Activated CD4-positive, CD25-positive, alpha-beta regulatory T cell treated with anti-CD3 and anti-CD28 coated beads, Interleukin-2, amount 50 U/mL, for 16 hours (primary cell): ENCODE measurements around the gene PFDN1.

Experiments used
- DNase-seq: peaks from one replicate; pipeline ENCODE4 v3.0.0-alpha.2; 2020; ENCODE audit warnings: low read depth, low spot score

PFDN1 gene

DNA sequence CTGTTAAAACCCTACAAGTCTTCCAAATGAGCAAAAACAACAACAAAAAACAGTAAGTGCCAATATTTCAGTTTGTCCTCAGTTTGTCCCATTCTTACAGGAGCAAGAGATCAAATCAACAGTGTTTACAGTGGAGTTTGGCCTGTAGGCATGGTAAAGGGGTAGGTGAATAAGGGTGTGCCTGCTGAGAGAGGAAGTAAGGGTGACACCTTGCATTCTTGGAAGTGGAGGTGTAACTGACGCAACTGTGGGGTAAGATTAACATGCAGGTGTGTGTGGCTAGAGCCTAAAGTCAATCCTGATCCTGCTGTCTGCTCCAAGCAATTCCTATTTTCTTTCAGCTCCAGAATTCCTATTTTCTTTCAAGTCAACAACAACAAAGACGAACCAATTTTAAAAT is 43.4 kb downstream of the PFDN1 start:
- DNase-seq: no peak

DNA sequence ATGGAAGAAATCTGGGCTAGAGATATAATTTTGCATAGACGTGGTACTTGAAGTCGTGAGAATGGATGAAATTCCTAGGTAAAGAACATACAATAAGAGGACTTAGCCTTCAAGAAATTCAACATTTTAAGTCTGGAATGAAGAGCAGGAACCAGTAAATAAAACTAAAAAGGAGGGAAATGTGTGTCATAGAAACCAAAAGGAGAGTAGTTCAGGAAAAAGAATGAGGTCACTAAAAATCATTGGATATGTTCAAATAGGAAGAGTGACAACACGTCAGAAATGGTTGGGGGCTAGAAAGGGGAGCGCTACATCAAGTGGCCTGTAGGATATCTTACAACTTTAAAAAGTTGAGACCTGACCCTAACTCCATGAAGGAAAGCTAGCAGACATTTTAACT is 44.0 kb downstream of the PFDN1 start:
- DNase-seq: no peak

DNA sequence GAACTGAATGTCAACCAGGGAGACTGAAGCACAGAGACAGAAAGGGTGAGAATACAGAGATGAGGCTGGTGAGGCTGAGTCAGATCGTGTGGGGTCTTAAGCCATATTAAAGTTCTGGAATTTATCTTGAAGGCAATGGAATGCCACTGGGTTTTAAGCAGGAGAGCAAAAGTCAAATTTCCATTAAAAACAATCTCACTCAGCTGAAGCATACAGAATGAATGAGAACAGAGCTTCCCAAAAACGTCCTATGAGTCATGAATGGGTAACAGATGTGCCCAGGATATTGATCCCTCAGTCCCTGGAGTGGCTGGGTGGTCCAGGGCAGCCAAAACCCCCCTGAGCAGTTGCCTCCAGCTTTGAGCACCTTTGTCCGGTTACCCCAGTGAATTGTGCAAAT is 44.9 kb downstream of the PFDN1 start:
- DNase-seq: no peak

DNA sequence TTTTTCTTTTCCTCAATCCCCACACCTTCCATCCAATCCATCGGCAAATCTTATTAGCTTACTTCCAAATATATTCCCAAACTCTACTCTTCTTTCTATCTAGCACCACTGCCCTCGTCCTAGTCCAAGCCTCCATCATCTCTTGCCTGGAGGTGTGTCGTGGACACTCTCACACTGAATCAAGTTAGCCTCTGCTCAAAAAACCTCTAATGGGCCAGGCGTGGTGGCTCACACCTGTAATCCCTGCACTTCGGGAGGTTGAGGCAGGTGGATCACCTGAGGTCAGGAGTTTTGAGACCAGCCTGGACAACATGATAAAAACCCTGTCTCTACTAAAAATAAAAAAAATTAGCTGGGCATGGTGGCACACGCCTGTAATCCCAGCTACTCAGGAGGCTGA is 46.2 kb downstream of the PFDN1 start:
- DNase-seq: no peak

DNA sequence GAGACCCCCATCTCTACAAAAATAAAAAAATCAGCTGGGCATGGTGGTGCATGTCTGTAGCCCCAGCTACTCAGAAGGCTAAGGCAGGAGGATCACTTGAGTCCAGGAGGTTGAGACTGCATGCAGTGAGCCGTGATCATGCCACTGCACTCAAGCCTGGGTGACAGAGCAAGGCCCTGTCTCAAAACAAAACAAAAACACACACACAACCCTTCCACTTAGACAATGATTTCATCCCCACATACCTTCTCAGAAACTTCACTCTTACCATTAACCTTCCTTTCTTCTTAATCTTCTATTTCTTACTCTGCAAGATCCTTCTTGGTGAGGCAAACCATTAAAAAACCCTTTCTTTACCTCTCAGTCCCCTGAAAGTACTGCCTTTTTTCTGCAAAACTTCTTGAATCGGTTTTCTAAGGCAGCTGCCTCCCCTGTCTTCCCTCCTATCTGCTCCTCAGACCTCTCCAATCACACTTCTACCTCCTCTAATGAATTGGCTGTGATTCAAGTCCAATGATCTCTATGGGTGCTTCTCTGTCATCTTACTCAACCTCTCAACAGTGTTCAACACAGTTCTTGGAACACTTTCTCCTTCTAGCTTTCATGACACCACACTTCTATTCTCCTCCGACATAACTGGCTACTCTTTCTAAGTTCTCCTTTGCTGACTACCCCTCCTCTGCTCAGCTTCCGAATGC is 47.3 kb downstream of the PFDN1 start:
- DNase-seq: no peak

DNA sequence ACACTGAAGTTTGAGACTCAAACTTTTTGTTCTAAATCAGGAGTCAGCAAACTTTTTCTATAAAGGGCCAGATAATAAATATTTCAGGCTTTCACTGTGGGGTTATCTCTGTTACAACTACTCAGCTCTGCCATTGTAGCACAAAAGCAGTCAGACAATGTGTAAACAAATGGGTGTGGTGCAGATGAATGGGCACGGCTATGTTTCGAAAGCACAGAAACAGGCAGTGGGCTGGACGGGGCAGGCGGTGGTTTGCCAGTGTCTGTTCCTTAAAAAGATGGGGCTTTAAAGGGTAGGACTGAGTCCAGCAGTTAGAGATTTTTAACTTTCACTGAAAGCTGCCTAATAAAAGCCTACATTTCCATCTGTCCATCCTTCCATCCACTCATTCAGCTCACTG is 48.9 kb downstream of the PFDN1 start:
- no peak for DNase-seq

DNA sequence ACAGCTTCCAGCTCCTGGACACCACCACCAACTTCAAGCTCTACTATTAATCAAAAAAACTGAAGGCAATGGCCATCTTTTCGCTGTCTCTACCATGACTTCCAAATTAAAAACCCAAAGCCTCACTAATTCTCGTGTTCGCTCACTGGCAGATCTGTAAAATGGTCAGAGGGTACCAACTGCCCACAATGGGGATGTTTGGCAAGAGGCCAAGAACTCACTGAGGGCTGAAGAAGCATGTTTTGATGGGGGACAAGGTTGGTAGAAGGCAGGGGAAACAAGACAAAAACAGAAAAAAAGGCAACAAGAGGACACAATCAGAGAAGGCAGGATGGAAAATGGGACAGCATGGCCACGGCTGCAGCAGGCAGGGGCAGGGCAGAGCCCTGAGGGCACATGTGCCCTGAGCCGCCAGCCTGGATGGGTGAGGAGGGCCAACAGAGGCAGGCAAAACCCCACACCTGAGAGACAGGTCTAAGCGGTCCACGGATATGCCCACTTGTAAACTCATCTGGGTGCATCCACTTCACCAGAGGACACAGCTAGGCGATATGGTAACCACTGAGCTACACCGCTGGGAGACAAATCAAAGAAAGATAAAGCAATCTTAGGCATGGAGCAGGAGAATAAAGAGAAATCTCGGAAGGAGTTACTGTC is 50.3 kb downstream of the PFDN1 start:
- no peak for DNase-seq

DNA sequence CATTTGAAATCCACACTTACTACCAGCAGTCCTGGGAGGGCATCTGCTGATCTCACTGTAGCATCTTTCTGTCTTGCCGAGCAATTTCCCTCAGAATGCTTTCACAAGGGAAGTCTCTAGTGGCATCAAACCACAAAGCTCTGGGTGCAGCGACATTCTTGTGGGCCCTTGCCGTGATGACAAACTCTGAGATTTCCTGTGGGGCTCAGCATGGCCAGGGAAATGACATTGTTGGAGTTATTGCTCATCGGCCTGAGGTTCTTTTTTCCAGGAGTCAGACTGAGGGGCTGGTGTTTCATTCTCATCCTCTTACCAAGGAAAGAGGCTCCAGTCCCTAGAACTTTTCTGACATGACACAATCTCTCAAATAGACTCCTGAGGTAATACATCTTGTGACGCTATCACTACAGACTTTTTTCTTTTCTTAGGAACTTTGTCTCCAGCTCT is 51.4 kb downstream of the PFDN1 start:
- DNase-seq: peak; percentile 21

DNA sequence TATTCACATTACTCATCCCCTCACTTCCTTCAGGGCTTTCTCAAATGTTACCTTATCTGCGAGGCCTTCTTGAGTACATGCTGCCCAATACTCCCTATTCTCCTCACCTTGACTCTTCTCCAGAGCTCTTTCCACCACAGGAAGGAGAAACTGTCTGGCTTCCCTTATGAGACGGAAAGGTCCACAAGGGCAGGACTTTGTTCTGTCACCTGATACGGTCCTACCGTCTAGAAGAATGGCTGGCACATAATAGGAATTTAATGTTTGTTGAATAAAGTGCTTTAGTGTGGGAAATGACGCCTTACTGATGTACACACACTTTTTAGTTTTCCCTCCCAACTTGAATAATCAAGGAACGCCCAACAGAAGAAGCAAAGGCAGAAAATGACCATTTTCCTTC is 52.5 kb downstream of the PFDN1 start:
- no peak for DNase-seq

DNA sequence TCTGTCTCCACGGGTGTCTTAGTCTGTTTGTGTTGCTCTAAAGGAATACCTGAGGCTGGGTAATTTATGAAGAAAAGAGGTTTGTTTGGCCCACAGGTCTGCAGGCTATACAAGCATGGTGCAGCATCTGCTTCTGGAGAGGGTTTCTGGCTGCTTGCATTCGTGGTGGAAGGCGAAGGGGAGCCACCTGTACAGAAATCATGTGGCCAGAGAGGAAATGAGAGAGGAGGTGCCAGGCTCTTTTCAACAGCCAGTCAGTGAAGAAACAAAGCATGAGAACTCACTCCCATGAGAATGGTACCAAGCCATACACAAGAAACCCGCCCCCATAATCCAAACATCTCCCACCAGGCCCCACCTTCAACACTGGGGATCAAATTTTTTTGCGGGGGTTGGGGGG is 53.4 kb downstream of the PFDN1 start:
- no peak for DNase-seq

DNA sequence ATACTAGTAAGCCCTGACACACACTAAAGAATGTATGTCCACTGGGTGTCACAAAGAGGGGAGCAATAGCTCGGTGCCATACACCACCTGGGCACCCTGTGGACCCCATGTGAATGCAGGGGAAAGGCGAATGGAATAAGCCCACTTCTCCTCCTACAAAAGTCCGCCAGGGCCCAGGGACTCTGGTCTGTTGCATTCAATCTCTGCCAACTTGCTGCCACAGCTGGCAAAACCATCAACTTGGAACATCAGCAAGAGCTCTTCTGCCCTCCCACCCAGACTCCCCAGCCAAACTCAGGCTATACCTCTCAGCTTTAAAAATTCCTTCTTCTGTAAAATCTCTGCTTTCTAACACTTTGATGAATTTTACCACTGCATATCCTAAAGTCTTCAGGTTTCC is 54.5 kb downstream of the PFDN1 start:
- DNase-seq: no peak

DNA sequence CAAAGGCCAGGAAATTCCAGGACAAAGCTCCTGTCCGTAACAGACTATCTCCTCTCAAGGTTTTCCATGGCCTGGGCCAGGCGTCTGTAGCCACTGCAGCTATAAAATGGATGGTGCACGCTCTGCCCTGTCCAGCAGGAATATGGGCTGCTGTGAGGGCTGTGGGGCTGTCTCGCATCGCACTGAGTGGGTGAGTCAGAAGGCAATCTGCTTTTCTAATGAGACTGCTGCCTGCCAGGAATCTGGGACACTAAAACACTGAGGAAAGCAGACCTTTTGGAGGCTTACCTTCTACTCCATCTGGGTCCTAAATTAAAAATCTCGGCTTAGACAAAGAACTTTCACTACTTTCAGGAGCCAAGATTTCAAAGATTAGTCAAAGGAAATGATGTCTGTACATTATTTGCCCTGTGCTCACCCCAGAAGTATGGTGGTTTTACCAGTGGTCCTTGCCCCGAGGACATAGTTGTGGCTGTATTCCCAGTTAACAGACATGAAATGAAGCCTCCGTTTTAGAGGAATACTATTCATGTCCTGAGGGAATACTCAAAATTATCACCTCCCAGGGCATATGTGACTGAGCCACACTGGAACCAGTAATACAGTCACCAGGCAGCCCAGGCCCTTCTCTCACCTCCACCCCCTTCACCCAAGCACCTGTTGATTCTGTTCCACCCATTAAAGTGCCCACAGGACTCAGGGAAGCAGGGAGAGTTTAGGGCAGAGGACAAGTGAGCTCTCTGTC is 56.4 kb downstream of the PFDN1 start:
- DNase-seq: no peak

DNA sequence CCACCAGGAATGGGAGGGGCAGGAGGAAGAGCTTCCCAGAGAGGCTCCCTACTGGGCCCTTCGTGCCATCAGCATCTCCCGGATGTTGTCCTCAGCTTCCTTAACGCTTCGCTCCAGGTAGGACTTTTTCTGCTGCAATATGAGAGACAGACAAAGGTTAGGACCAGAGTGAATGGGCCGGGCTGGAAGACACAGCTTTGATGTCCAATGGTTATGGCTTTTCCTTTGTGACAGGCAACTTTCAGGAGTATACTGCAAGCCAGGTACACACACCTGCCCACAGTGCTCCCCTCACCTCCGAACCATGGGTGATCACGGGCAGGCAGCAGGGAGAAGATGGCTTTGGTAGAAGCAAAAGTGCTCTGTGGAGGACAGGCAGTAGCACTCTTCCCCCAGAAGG is 57.0 kb downstream of the PFDN1 start:
- no peak for DNase-seq

DNA sequence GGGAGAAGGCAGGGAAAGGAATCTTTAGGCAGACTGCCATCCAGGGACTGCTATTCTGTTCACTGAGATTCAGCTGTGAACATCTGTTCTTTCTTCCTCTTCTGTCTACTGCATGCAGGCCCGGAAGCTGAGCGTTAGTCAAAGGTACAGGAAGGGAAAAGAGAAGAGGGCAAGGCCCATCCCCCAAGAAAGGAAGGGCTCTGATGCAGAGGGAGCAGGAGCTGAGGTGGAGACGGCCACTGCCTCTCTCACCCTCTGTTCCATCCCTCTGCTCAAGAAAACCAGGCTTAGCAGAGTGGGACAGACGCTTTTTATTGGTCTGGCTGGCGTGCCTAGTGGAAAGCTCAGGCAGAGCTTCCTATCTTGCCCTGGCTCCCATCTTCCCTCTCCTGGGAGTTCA is 57.6 kb downstream of the PFDN1 start:
- no peak for DNase-seq

DNA sequence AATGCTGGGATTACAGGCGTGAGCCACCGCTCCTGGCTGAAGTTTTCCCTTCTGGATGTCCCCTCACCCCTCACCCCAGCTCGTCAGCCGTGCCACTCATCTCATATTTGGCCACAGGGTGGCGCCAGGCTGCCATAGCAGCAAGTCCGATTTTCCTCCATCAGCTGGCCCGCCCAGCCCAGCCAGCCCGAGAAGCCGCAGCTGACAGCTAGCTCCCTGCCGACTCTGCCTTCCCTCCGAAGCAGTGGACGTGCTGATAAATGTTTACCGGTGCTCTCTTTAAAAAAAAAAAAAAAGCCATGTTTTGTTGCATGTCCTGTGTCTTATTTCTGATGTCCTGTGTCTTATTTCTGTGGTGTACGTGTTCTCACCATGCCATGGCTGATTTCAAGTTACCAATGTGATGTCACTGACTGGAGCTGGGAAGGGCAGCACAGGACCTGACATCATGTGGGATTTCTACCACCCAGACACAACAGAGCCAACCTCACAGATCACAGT is 58.3 kb downstream of the PFDN1 start:
- peak; percentile 40 for DNase-seq

DNA sequence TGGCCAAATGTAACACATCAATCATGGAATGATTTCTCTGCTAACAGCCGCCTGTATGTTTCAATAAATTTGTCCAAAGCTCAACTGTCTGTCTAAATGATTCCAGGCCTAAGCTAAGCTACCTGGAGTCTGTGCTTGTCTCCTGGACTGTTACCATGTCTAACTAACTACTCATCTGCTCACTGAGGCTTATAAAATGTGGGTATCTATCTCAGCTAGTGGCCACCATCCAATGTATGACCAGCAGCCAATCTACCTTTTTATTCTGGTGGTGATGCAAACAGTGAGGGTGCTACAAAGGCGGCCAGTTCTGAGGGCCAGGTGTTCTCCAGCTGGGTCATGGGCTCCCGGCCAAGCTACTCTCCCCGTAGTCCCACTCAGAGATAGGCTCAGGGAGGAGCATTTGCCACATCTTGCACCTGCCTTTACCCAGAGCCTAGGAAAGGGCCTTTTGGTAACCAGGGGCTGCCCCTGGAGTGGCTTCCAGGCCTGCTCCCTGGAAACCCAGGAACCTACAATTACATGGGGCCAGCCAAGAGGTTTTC is 59.1 kb downstream of the PFDN1 start:
- no peak for DNase-seq

DNA sequence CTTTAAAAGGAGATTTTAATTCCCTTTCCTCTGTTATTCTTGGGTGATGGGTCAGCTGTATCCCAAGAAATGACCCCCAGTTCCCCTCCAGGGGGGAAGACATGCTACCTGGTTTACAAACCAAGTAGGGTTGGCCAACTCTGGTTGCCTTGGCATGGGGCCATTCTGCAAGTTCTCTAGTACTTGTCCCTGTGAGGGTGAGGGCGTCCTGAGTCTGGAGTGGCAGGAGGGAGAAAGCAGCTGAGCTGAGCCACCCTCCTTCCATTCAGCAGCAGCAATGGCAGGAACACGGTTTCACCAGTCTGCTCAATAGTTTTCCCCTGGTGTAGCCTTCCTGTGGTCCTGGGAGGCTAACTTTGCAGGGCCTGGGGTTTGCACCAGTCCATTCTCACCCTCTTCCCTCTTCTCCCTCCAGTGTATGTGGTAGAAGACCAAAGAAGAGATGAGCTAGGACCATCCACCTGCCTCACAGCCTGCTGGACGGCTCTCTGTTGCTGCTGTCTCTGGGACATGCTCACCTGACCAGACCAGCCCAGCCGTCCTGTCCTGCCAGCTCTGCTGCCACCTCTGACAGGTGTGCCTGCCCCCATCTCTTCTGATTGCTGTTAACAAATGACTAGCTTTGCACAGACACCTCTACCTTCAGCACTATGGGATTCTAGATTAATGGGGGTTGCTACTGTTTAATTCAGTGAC is 59.9 kb downstream of the PFDN1 start:
- DNase-seq: no peak

DNA sequence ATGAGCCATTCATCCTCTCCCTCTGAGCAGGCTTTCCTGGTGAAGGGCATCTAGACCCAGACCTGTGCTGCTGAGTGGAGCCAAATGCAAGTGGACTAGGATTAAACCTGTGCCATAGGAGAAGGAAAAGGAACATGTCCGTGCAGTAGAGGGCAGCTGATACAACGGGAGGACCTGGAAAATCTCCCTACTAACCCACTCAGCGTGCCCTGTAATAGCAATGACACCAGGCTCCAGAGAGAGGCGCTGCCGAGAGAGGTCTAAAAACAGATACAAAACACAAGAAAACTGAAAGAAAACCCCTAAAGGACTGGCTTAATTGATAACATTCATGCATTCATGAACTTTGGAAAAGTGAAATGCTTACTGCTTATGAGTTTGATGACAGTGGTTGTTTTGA is 60.8 kb downstream of the PFDN1 start:
- no peak for DNase-seq

DNA sequence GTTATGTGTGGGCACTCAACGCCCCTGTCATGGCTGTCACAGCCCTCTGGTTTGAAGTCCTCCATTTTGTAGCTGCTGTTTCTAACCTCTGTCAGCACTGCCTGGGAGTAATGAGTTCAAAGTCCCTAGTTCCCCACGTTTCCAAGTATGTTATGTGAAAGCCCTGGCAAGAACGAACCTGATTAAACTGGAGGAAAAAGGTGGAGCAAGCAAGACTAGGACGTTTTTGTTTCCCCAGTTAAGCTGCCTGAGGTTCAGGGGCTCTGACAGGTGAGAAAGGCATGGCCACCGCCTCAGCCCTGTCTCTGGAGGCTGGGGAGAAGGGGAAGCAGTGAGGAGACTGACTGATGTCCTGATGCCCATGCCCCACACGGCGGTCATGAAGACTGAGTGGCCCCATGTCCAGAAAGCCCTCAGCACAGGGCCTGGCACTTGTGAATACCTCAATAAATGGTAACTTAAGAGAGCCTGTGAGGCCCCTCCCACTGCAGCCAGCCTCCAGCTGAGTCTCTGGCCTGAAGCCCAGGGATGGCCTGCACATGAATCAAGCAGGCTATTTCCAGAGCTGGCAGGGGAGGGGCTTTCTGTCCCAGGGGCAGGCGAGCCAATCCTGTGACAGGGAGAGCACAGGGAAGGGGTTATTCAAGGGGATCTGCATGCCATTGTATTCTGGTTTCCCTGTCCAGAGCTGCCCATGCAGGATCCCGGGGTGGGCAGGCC is 61.8 kb downstream of the PFDN1 start:
- DNase-seq: no peak

DNA sequence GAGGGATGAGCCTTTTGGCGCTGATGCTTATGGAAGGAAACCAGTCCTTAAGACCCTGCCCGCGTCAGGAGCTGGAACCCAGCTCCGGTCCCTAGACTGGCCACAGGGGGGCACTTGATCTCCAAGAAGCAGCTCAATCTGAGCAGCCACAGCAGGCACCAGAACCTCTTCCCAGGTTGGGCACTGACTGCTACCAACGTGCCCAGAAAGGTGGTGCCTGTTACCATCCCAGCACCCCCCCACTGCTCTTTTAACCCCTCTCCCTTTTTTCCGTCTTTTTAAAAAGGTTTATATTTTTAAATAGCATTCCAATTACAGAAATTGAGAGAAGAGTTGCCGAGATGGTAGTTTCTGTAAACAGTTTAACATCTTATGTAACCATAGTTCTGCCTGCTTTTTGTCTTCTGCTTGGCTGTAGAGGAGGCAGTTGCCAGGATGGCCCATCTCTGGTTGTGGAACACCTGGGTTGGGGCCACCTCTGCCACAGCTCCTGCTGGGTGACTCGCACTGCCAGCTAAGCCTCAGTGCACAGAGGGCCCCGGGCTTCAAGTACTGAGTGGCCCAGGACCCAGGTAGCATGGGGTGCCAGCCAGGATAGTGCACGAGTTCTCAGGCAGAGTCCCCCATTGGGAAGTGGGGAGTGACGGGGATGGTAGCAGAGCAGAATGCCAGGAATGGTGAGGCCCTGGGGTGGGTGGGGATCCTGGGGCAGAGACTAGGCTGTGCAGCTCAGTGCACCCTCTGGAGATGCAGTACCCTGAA is 62.8 kb downstream of the PFDN1 start:
- DNase-seq: peak; percentile 17
